H4 (cell line): ENCODE data around the gene SDF4. TPM values are rescaled to one million over a fixed set of nuclear protein-coding genes. Genes with fewer than 3 reads are reported as not detected.

Experiments used
- DNase-seq: peaks from one replicate; pipeline ENCODE4 v3.0.0-alpha.2; 2015; ENCODE audit warnings: low spot score
- total RNA-seq: library from RNA; depleted of rRNA; stranded (reverse); fragments of >200 nt; shearing (Covaris generic); gene quantifications from 2 replicates; pipeline ENCODE4 v1.2.3, GENCODE V29; 2014

The SDF4 gene
- total RNA-seq, 1 experiment from 2014 or later, result 101 TPM

- DNase-seq, result no peak
Measured at GRCh38 chr1:1242461-1243265, 10.9 kb upstream of the SDF4 start.

DNA sequence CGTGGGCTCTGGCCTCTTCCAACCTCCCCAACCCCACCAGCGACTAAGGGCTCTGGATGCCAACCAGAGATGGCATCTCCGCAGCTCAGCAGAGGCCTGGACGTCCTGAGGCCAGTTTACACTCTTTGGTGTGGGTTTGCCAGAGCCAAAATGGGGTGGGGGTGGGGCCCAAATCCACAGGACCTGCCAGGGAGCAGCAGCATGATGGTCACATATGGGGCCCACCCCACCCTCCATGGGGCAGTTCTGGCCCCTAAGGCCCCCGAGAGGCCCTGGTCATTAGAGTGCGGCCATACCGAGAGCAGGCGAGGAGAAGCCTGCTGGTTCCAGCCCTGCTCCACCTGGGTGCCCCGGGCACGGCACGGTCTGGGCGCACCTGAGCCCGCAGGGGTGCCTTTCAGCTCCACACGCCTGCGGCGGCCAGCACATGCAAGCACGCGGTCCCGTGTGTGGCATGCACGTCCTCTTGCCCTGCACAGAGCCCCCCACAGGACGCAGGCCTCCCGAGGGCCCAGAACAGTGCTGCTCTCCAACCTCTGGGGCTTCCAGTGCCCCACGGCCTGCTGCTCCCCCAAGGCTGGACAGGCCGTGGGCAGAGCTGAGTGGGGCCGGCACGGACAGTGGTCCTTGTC, 9.9 kb upstream of the SDF4 start:
- no peak for DNase-seq

GRCh38 chr1:1240822-1241587, 9.2 kb upstream of the SDF4 start:
- no peak for DNase-seq

DNA sequence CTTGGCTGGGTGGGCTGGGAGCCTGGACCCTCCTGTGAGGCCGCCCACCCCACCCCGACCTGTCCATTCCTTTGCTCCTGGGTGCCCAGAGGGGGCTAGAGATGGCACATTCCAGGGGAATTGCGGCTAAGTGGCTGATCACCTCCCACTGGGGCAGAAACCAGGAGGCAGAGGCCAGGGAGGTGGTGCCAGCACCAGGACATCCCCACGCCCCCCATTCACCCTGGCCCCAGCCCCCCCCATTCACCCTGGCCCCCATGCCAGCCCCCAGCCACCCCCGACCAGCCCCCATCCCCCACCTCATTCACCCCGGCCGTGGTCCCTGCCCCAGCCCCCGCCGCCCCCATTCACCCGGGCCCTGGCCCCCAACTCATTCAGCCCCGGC, 8.5 kb upstream of the SDF4 start:
- DNase-seq, result no peak

DNA sequence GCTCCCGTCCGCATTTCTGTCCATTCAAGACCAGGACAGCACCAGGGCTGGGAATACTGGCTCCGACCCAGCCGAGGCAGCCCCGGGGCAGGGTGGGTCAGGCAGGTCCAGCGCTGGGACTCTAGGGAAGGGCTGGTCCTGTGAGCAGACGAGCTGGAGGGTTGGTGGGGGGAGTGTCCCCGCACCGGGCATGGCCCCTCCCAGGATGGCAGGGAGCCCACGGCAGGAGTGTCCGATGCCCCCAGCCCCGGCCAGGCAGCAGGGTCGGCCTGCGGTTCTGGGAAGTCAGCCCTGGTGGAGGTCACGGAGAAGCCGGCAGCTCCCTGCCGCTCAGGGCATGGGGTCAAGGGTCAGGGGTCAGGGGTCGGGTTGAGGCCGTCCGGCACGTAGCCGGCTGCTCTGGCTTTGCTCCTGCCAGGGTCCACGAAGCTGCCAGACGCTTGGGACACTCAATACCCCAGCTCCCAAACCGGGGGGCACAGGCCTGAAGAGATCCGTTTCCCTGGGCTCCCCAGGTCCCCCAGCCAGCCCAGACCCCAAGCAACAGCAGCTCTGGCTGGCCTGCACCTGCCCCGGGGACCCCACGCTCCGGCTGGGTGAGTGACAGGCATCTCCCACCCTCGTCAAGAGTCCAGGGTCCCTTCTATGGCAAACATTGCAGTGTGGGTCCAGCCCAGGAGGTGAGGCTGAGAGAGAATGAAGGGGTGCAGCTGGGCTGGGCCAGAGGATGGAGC, 8.0 kb upstream of the SDF4 start:
- no peak for DNase-seq

DNA sequence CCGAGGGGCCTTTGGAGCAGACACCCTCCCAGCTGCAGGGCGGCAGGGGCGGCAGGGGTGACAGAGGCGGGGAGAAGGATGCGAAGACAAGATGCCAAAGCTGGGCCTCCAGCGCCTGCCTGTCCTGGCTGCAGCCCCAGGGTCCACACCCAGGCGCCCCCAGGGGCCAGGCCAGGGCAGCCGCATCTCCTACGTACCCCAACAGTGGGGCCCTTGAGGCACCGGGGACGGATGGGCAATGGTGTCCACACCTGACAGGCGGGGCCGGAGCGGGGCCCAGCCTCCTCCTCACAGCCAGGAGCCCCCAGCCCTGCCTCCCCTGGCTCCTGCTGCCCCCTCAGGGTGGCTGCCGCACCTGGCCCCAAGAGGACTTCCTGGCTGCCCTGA, 7.4 kb upstream of the SDF4 start:
- no peak for DNase-seq

GRCh38 chr1:1238702-1239178, 6.9 kb upstream of the SDF4 start:
- DNase-seq, result no peak

GRCh38 chr1:1237874-1238701, 6.3 kb upstream of the SDF4 start:
- DNase-seq, result no peak

DNA sequence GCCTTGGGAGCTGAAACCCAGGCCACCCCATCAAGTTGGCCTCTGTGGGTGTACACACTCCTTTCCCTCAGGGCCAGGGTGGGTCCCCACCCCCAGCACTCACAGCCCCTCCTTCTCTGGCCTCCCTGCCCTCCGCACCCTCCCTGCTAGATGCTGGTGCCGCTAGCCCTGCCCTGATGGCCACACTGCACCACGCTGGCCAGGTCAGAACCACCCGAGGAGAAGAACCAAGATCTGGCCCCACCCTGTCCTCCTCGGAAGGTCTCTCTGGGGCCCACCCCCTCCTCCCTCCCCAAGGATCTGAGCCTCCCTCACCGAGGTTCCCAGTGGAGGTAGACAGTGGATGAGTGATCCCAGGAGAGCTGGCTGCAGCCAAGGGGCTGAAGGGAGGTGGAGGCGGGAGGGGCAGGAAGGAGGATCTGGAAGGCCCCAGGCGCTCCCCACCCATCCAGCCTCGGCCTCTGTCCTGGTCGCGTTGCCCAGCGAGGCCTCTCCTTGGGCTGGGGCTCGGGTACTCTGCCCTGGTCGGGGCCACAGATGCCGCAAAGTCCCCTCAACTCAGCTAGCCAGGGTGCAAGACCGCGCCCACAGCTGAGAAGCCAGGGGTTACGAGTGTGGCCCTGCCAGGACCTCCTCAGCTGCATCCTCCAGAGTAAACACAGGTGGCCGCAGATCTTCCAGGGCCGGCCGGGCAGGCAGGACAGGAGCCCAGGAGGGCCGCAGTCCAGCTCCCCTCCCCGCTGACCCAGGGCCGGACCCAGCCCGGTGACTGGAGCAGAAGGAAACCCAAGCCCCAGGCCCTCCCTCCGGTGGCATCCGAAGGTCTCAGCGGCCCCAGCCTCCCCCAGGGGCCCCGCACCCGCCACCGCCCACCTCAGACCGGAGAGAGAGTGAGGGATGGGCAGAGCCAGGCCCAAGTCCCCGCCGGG, 5.4 kb upstream of the SDF4 start:
- no peak for DNase-seq

GRCh38 chr1:1236176-1236763, 4.5 kb upstream of the SDF4 start:
- DNase-seq, result no peak

- no peak for DNase-seq
Measured at GRCh38 chr1:1235016-1235744, 3.4 kb upstream of the SDF4 start.

- DNase-seq, result no peak
Measured at GRCh38 chr1:1234180-1234808, 2.5 kb upstream of the SDF4 start.

DNA sequence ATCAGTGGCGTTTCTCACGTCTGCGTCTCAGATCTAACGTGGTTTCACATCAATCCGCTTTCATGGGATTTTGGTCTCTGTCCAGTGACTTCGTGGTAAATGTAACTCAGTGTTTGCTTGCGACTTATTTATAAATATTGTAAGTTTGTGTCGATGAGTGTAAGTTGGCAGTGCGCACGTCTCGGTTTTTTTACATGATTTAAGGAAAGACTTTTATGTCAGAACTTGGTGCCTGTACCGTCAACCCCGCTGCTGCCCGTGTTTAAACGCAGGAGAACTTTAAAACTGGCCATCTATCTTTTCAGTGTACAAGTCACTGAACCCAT, 1.7 kb upstream of the SDF4 start:
- DNase-seq, result no peak

GRCh38 chr1:1232796-1233566, 1.2 kb upstream of the SDF4 start:
- no peak for DNase-seq

- no peak for DNase-seq
Measured at GRCh38 chr1:1232208-1232795, 501 bp upstream of the SDF4 start, which contains the start of gene B3GALT6. Gene B3GALT6 (plus strand): TSS chr1:1232237. CDS start chr1:1232279, 42 bp downstream.

DNA sequence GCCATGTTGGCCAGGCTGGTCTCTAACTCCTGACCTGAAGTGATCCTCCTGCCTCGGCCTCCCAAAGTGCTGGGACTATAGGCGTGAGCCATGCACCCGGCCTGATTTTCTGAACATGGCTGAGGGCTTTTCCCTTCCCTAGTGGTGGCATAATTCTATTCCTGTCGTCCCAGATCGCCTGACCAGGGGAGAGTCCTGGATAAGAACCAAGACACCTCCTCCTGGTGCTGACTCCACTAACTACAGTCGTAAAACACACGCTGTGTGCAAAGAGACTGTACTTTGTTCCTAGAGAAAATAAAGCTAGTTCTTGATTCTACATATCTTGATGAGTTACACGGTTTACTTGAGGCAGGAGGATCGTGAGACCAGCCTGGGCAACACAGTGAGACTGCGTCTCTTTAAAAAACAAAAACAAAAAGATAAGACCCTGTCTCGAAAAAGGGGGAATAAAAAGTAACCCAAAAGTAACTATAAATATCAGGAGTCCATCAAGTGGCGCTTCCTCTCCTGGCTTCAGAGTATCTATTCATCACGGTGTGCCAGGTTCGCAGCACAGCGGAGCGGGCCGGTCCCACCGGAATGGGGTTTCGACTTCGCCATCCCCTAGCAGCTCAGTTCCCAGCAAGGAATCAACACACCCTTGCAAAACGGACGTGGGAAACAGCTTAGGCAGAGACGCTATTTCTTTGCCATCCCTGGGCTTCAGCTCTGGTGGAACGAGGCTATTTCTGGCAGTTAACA, 973 bp downstream of the SDF4 start:
- peak; percentile 73 for DNase-seq

- DNase-seq, result no peak
Measured at GRCh38 chr1:1229770-1230169, 2.0 kb downstream of the SDF4 start.
